Aorta (tissue), 5 donors: ENCODE data around the gene TNFSF8. TPM values are rescaled to one million over a fixed set of nuclear protein-coding genes. Genes with fewer than 3 reads are reported as not detected.

Experiments
- ATAC-seq: fragments of 200-7000 bp; cut with Tn5 transposase; one replicate; pipeline ENCODE4 v1.9.1; 2022; ENCODE audit warnings: moderate library complexity; ENCODE audit not compliant: low FRiP score
- DNase-seq, 2 donors: peaks; one replicate each; pipeline ENCODE4 v3.0.0-alpha.2; 2020
- H3K27ac ChIP-seq, 2 donors: one replicate each; pipeline ENCODE4 v1.5.1; 2013; ENCODE audit warnings: low read length in 2 of 2, mild to moderate bottlenecking in 2 of 2, moderate library complexity in 2 of 2, control low read depth in 1 of 2, inconsistent platforms in 1 of 2, low read depth in 1 of 2
- H3K27me3 ChIP-seq, 2 donors: one replicate each; pipeline ENCODE4 v1.6.1; 2013; ENCODE audit warnings: control low read depth in 1 of 2, low read length in 1 of 2, mild to moderate bottlenecking in 1 of 2, moderate library complexity in 1 of 2; ENCODE audit not compliant: insufficient read depth in 2 of 2, control insufficient read depth in 1 of 2
- H3K36me3 ChIP-seq, 2 donors: one replicate each; pipeline ENCODE4 v1.6.1; 2013; ENCODE audit warnings: control low read depth in 1 of 2, low read length in 1 of 2, mild to moderate bottlenecking in 1 of 2; ENCODE audit not compliant: insufficient read depth in 2 of 2, control insufficient read depth in 1 of 2
- H3K4me1 ChIP-seq, 2 donors: one replicate each; pipeline ENCODE4 v1.6.1; 2013; ENCODE audit warnings: low read length in 2 of 2, control low read depth in 1 of 2, mild to moderate bottlenecking in 1 of 2, moderate library complexity in 1 of 2; ENCODE audit not compliant: insufficient read depth in 2 of 2, control insufficient read depth in 1 of 2
- H3K4me3 ChIP-seq, 2 donors: one replicate each; pipeline ENCODE4 v1.5.1; 2013; ENCODE audit warnings: low read length in 2 of 2, control low read depth in 1 of 2, mild to moderate bottlenecking in 1 of 2
- H3K9me3 ChIP-seq: one replicate; pipeline ENCODE4 v1.6.1; 2013; ENCODE audit warnings: mild to moderate bottlenecking, low read length; ENCODE audit not compliant: control insufficient read depth
- WGBS, 2 donors: extraction: QIAGEN DNeasy Blood & Tissue Kit; methylation state at CpG; one replicate each; pipeline ENCODE4 v1.1.7; 2013; 5-methylcytosine and 5-hydroxymethylcytosine counted together
- intact Hi-C, 2 donors: fragments of 100-400 bp; cut with DNase I; formaldehyde crosslinking; loops; one replicate each; pipeline versions ENCODE4 v1.14.2 to v1.15.0; 2022
- polyA plus RNA-seq, 2 donors: library from polyadenylated mRNA; stranded (reverse); fragments of 200-250 nt; gene quantifications; one replicate each; pipeline ENCODE4 v1.2.3, GENCODE V29; 2013
- total RNA-seq, 2 donors: library from RNA; stranded (reverse); fragmentation: NEBNext Ultra II Directional; extraction: Animal tissue kit (Norgen Biotek cat#: 25700); gene quantifications; one replicate each; pipeline ENCODE4 v1.2.1, GENCODE V29; 2021
- donor health status: healthy with polysubstance abuse.
- donor health status: Bipolar disorder and iron deficiency.
- donor health status: DM: no; HTN: no; CAD: no.
- donor health status: DM: no; HTN: no; CAD: no.
- donor health status: DM: yes; HTN: yes; CAD: no.

The TNFSF8 gene
- total and polyA plus RNA-seq, 4 donors: 0.54 to 5.8 (median 3.0) TPM

DNA sequence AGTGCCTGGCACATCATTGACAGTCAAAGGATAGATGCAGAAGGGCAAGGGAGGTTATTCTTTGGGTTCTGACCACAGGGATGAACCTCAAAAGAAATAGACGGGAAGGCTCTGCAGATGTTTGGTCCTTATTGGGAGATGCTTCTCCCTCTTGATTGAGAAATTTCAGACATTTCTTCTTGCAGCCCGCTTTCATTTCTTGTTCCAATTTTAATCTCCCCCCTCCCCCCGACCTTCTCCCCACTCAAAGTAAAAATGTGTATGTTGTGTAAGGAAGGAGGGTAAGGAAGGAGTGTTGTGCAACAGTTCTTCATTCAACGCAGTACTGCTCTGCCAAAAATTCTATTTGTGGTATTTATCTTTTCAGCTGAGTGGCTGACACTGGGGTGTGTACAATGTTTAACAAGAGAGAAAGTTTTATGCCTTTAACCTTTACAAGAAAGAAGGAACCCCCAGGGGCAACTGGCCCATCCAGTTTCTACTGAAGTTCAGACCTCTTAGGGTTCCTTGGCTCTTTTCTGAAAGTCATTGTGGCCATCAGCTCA, 78.3 kb downstream of the TNFSF8 start:
- 52 to 61% methylated on average over 4 of the region's 4 CpGs for WGBS, 2 donors
- ATAC-seq (peak; percentile 8), DNase-seq (no peak)
- intact Hi-C loops: no loop called here
- H3K4me3 ChIP-seq: no peak overlapping the region
- no peaks in the 10 kb centered on the region for H3K36me3 ChIP-seq
- H3K9me3 ChIP-seq: no peaks in the 10 kb centered on the region
- no peaks in the 10 kb centered on the region for H3K4me1 ChIP-seq
- H3K27ac ChIP-seq: no peak overlapping the region
- H3K27me3 ChIP-seq: no peaks in the 10 kb centered on the region

DNA sequence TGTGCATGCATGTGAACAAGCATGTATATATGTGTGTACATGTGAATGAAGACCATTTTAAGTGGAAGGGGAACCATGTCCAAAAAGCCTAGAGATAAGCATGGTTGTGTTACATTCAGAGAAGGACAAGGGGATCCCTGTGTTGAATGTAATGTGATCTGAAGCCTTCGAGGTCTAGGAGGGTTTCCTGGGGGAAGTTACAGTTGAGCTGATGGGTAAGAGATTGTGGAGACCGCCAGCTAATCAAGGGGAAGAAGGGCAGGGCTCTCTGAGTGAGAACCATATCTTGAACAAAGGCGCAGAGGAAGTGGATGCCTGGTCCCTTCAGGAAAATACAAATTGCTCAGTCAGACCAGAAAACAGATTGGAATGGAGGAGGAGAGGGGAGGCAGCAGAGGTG, 79.1 kb downstream of the TNFSF8 start:
- DNase-seq (no peak), ATAC-seq (no peak)
- no peaks in the 10 kb centered on the region for H3K9me3 ChIP-seq
- no peak overlapping the region for H3K27ac ChIP-seq
- no peaks in the 10 kb centered on the region for H3K36me3 ChIP-seq
- intact Hi-C loops: no loop called here
- WGBS, 2 donors: 81 to 84% methylated on average over 3 of the region's 3 CpGs
- no peak overlapping the region for H3K4me3 ChIP-seq
- H3K27me3 ChIP-seq: no peaks in the 10 kb centered on the region
- H3K4me1 ChIP-seq: no peaks in the 10 kb centered on the region

Other genes with a start within 250 kb of the TNFSF8 start
- gene TEX48, start 248.4 kb downstream of the TNFSF8 start, total RNA-seq: not detected
- gene TEX48, start 248.4 kb downstream of the TNFSF8 start, polyA plus RNA-seq: not detected
- under 1 TPM; 0.29 to 0.81 TPM for gene TNFSF15, start 124.6 kb downstream of the TNFSF8 start, total RNA-seq
- gene TNFSF15, start 124.6 kb downstream of the TNFSF8 start, polyA plus RNA-seq: under 1 TPM; 0.03 to 0.38 TPM
- gene TNC, start 187.6 kb upstream of the TNFSF8 start, total RNA-seq: 1,000 to 10,000 TPM in 1 of 2 donors, 100 to 1,000 TPM in 1; 117 to 1,047 TPM
- gene TNC, start 187.6 kb upstream of the TNFSF8 start, polyA plus RNA-seq: 10 to 100 TPM in 1 of 2 donors, 1 to 10 TPM in 1; 8.5 to 88.4 TPM